GM12878 (cell line): Measurements from ENCODE around the gene TM7SF3. TPM values are rescaled to one million over a fixed set of nuclear protein-coding genes. Genes with fewer than 3 reads are reported as not detected.

Experiments used
- BACH1 ChIP-seq: fragments of 450-650 bp; IDR thresholded peaks from 2 replicates; pipeline ENCODE4 v1.6.1; 2017; ENCODE audit warnings: mild to moderate bottlenecking, borderline replicate concordance
- BRCA1 ChIP-seq: IDR thresholded peaks from 2 replicates; pipeline ENCODE4 v1.6.1; 2011; ENCODE audit warnings: low read depth, low read length, improper control_type of control experiment
- CBX3 ChIP-seq: fragments of 200-600 bp; sonication (generic); IDR thresholded peaks from 2 replicates; pipeline ENCODE4 v1.6.1; 2016; ENCODE audit warnings: low read depth, borderline replicate concordance
- CHD2 ChIP-seq: IDR thresholded peaks from 2 replicates; pipeline ENCODE4 v1.6.1; 2011; ENCODE audit warnings: low read depth, low read length, improper control_type of control experiment, borderline replicate concordance
- EP300 ChIP-seq, 2 experiments: fragments of 150-350 bp in 1 of 2; IDR thresholded peaks; 2 replicates each; pipeline ENCODE4 v1.6.1; 2011 to 2012; ENCODE audit warnings: low read depth in 2 of 2, low read length in 2 of 2, borderline replicate concordance in 1 of 2, improper control_type of control experiment in 1 of 2, inconsistent platforms in 1 of 2; ENCODE audit not compliant: control insufficient read depth in 1 of 2
- GATAD2B ChIP-seq: fragments of 450-650 bp; conservative IDR thresholded peaks from 2 replicates; pipeline ENCODE4 v1.6.1; 2017; ENCODE audit warnings: low read depth, mild to moderate bottlenecking, moderate library complexity
- MTA3 ChIP-seq: IDR thresholded peaks from 2 replicates; pipeline ENCODE4 v1.6.1; 2012; ENCODE audit warnings: low read length, inconsistent platforms, borderline replicate concordance
- NFIC ChIP-seq: IDR thresholded peaks from 2 replicates; pipeline ENCODE4 v1.6.1; 2012; ENCODE audit warnings: low read depth, mild to moderate bottlenecking, inconsistent platforms, low read length, moderate library complexity
- NFYA ChIP-seq: IDR thresholded peaks from 2 replicates; pipeline ENCODE4 v1.6.1; 2011; ENCODE audit warnings: low read depth, mild to moderate bottlenecking, low read length, improper control_type of control experiment, borderline replicate concordance
- NR2F1 ChIP-seq: fragments of 450-650 bp; conservative IDR thresholded peaks from 2 replicates; pipeline ENCODE4 v1.6.1; 2017; ENCODE audit warnings: mild to moderate bottlenecking
- PAX5 ChIP-seq: IDR thresholded peaks from 2 replicates; pipeline ENCODE4 v1.6.1; 2011; ENCODE audit warnings: low read depth, low read length, borderline replicate concordance
- SRF ChIP-seq, 2 experiments: IDR thresholded peaks; 2 replicates each; pipeline ENCODE4 v1.6.1; 2011; ENCODE audit warnings: low read depth in 2 of 2, low read length in 2 of 2, mild to moderate bottlenecking in 1 of 2, moderate library complexity in 1 of 2
- USF2 ChIP-seq: IDR thresholded peaks from 2 replicates; pipeline ENCODE4 v1.6.1; 2011; ENCODE audit warnings: low read depth, low read length, improper control_type of control experiment, borderline replicate concordance
- ZBTB4 ChIP-seq: fragments of 450-650 bp; formaldehyde crosslinking; IDR thresholded peaks from 2 replicates; pipeline ENCODE4 v1.4.0; 2022; ENCODE audit warnings: mild to moderate bottlenecking, moderate library complexity
- ZNF384 ChIP-seq: IDR thresholded peaks from 2 replicates; pipeline ENCODE4 v1.6.1; 2012; ENCODE audit warnings: low read depth, mild to moderate bottlenecking, low read length, improper control_type of control experiment, borderline replicate concordance
- ZZZ3 ChIP-seq: IDR thresholded peaks from 2 replicates; pipeline ENCODE4 v1.6.1; 2011; ENCODE audit warnings: low read depth; ENCODE audit not compliant: control insufficient read depth, insufficient read length
- polyA plus RNA-seq, 11 experiments: library from polyadenylated mRNA; depleted of rRNA in 4 of 11; unstranded in 6 of 11; stranded (reverse) in 5 of 11; fragments of >200 nt; fragmentation: Nextera tagmentation in 4 of 11; fragmentation: Illumina TruSeq in 1 of 11; extraction: Ambion mirVana in 4 of 11; extraction: Trizol in 1 of 11; gene quantifications; 1 replicate in 1 of 11; 2 replicates in 10 of 11; pipeline versions ENCODE4 v1.2.1 to v1.2.3, GENCODE V29; 2011 to 2016; ENCODE audit warnings: inconsistent platforms in 2 of 11, missing spikeins in 2 of 11, low read depth in 1 of 11
- total RNA-seq, 4 experiments: library from RNA; depleted of rRNA in 3 of 4; stranded (reverse); fragments of >200 nt in 3 of 4; fragmentation: Illumina TruSeq in 1 of 4; extraction: Trizol in 1 of 4; gene quantifications; 2 replicates each; pipeline versions ENCODE4 v1.2.1 to v1.2.3, GENCODE V29; 2013 to 2021
- TF ChIP-seq, protein P1 (sequence below), 3 experiments: IDR thresholded peaks in 2 of 3; conservative IDR thresholded peaks in 1 of 3; 2 replicates each; pipeline ENCODE4 v1.5.1; 2011; ENCODE audit warnings: low read depth in 3 of 3, low read length in 3 of 3, mild to moderate bottlenecking in 3 of 3, control low read depth in 2 of 3, moderate library complexity in 2 of 3, inconsistent platforms in 1 of 3, mixed read lengths in 1 of 3; ENCODE audit not compliant: control insufficient read depth in 2 of 3, insufficient read depth in 1 of 3; ENCODE audit errors: extremely low read depth in 1 of 3
- TF ChIP-seq, protein P2 (sequence below): IDR thresholded peaks from 2 replicates; pipeline ENCODE4 v1.6.1; 2012; ENCODE audit warnings: low read depth, low read length, improper control_type of control experiment
- TF ChIP-seq, protein P3 (sequence below): fragments of 150-350 bp; IDR thresholded peaks from 2 replicates; pipeline ENCODE4 v1.6.1; 2014; ENCODE audit warnings: mild to moderate bottlenecking, low read depth, low read length

TM7SF3 gene
- total and polyA plus RNA-seq, 10 of the 15 experiments (the other 5 are each of a cell fraction or from before 2014, with no cell fraction given) = 31.4 to 341 (median 74.8) TPM

DNA sequence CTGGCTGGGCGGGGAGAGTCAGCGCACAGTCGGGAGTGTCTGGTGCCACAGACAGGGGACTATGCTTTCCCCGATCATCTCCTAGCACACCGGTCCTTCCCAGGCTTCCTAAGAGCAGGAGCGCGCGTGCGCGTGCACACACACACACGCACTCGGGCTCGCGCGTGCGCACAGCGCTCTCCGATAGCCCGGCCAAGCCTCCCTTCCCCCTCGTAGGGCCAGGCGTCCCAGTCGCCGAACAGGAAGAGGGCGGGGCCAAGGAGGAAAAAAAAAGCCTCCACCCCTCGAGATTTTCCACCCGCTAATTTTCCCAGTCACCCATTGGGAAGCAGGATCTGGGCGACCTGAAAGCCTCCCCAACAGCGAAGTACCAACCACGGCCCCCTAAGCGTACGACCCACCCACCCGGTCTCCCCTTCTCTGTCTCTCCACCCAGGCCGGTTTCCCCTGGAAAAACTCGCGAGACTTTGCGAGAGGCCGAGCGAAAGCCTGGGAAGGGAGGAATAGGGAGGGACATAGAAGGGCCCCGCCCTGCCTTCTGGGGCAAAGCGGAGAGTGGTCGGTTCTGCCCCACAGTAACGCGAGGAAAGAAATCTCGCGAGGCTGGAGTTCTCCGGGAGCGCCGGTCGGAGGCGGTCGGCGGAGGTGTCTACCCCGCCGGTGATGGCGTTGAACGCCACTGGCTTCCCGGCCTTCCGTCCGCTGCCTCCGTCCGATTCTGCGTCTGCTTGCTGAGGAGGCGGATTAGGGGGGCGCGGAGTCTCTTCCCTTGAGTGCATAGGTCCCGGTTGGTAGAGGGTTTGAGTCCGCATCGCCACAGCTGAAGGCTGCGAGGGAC lies 76.1 kb downstream of the TM7SF3 start, which contains the start of the genes FGFR1OP2 and INTS13 (continued):
- TF ChIP-seq NFYA (no peak), MTA3 (no peak; the same call in 1 of the 2 replicates), EP300 (IDR thresholded peaks at IDR 0.05; ENCODE audit: borderline replicate concordance in 1 of 2, control insufficient read depth in 1 of 2, low read depth in 2 of 2, low read length in 2 of 2) (peak in 1 of 2 experiments; percentile 27; a peak in 1 of 4 replicates), PAX5 (peak; percentile 54; the same call in 1 of the 2 replicates), USF2 (no peak), NFIC (no peak), NR2F1 (no peak), SRF (IDR thresholded peaks at IDR 0.05; ENCODE audit: low read depth in 2 of 2, low read length in 2 of 2) (0 out of 4 replicates have a peak, but pooled peaks of 1 of the 2 experiments have one; percentile 1), GATAD2B (peak; percentile 69), ZZZ3 (no peak), BRCA1 (peak; percentile 88), ZNF384 (peak; percentile 96), CHD2 (peak; percentile 99), ZBTB4 (CRISPR knock-in tag) (no peak), BACH1 (peak; percentile 77), CBX3 (no peak)
- TF ChIP-seq, protein P1, sequence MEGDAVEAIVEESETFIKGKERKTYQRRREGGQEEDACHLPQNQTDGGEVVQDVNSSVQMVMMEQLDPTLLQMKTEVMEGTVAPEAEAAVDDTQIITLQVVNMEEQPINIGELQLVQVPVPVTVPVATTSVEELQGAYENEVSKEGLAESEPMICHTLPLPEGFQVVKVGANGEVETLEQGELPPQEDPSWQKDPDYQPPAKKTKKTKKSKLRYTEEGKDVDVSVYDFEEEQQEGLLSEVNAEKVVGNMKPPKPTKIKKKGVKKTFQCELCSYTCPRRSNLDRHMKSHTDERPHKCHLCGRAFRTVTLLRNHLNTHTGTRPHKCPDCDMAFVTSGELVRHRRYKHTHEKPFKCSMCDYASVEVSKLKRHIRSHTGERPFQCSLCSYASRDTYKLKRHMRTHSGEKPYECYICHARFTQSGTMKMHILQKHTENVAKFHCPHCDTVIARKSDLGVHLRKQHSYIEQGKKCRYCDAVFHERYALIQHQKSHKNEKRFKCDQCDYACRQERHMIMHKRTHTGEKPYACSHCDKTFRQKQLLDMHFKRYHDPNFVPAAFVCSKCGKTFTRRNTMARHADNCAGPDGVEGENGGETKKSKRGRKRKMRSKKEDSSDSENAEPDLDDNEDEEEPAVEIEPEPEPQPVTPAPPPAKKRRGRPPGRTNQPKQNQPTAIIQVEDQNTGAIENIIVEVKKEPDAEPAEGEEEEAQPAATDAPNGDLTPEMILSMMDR (IDR thresholded peaks at IDR 0.05 in 2 of 3, conservative IDR thresholded peaks at IDR 0.05 in 1 of 3; ENCODE audit: control insufficient read depth in 2 of 3, extremely low read depth in 1 of 3, insufficient read depth in 1 of 3, low read depth in 3 of 3, low read length in 3 of 3) = no peak
- TF ChIP-seq, protein P2, sequence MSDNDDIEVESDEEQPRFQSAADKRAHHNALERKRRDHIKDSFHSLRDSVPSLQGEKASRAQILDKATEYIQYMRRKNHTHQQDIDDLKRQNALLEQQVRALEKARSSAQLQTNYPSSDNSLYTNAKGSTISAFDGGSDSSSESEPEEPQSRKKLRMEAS = 0 out of 2 replicates have a peak, but pooled peaks have one; percentile 63
- TF ChIP-seq, protein P3, sequence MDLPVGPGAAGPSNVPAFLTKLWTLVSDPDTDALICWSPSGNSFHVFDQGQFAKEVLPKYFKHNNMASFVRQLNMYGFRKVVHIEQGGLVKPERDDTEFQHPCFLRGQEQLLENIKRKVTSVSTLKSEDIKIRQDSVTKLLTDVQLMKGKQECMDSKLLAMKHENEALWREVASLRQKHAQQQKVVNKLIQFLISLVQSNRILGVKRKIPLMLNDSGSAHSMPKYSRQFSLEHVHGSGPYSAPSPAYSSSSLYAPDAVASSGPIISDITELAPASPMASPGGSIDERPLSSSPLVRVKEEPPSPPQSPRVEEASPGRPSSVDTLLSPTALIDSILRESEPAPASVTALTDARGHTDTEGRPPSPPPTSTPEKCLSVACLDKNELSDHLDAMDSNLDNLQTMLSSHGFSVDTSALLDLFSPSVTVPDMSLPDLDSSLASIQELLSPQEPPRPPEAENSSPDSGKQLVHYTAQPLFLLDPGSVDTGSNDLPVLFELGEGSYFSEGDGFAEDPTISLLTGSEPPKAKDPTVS = no peak
